ENCODE results near the gene MRFAP1L1.

- TF ChIP-seq CTCF (tag by site-specific recombination; IDR thresholded peaks at IDR 0.05) (no peak), ZFP3 (tag by site-specific recombination; IDR thresholded peaks at IDR 0.05; ENCODE audit: low read depth) (no peak), ZNF274 (IDR thresholded peaks at IDR 0.05; ENCODE audit: low read length) (no peak), ZNF274 (tag by site-specific recombination; IDR thresholded peaks at IDR 0.05; ENCODE audit: borderline replicate concordance) (no peak)
Measured at GRCh38 chr4:6671648-6672047, 38.0 kb downstream of the MRFAP1L1 start.

Data from HEK293 (cell line).